Activated B cell treated with CpG ODN at 0.5 μM for 24 hours (primary cell): ENCODE results near the gene SEPTIN10. TPM values are rescaled to one million over a fixed set of nuclear protein-coding genes. Genes with fewer than 3 reads are reported as not detected.

Source experiments
- ATAC-seq: fragments of 200-7000 bp; cut with Tn5 transposase; one replicate; pipeline ENCODE4 v1.10.0; 2021; ENCODE audit warnings: low read depth, mild to moderate bottlenecking, moderate library complexity
- CTCF ChIA-PET: fragments of 350-600 bp; sonication (Branson Sonifier 250); formaldehyde crosslinking; loops from one replicate; lab custom pipeline; 2021; ENCODE audit warnings: antibody characterized with exemption; lab: Charles Lee
- POLR2A ChIA-PET: fragments of 350-600 bp; sonication (Branson Sonifier 250); formaldehyde crosslinking; loops from one replicate; lab custom pipeline; 2021; ENCODE audit warnings: antibody characterized with exemption; lab: Charles Lee
- DNase-seq: peaks from one replicate; pipeline ENCODE4 v3.0.0; 2022
- H3K27ac Mint-ChIP-seq: one replicate; pipeline ENCODE4 v1.8.0; 2020; ENCODE audit warnings: mixed read lengths
- H3K27me3 Mint-ChIP-seq: one replicate; pipeline ENCODE4 v1.8.0; 2021; ENCODE audit warnings: mixed read lengths
- H3K36me3 Mint-ChIP-seq: one replicate; pipeline ENCODE4 v1.8.0; 2021; ENCODE audit warnings: low read depth, mixed read lengths
- H3K4me1 Mint-ChIP-seq: one replicate; pipeline ENCODE4 v1.8.0; 2021; ENCODE audit warnings: mixed read lengths
- H3K4me3 Mint-ChIP-seq: one replicate; pipeline ENCODE4 v1.8.0; 2020; ENCODE audit warnings: mild to moderate bottlenecking, mixed read lengths
- H3K9me3 Mint-ChIP-seq: one replicate; pipeline ENCODE4 v1.8.0; 2020; ENCODE audit warnings: mixed read lengths
- intact Hi-C: fragments of 100-400 bp; cut with micrococcal nuclease; formaldehyde crosslinking; loops from one replicate; pipeline ENCODE4 v1.15.1; 2024
- total RNA-seq: library from RNA; stranded (reverse); gene quantifications from 2 replicates; pipeline ENCODE4 v1.2.3, GENCODE V29; 2022
- TF ChIP-seq, protein P1 (sequence below): fragments of 200-600 bp; IDR thresholded peaks from one replicate; pipeline ENCODE4 v1.8.0; 2022; ENCODE audit warnings: antibody characterized with exemption, mild to moderate bottlenecking

Gene SEPTIN10
- total RNA-seq, 1 donor from 2014 or later, result 0.35 TPM

DNA sequence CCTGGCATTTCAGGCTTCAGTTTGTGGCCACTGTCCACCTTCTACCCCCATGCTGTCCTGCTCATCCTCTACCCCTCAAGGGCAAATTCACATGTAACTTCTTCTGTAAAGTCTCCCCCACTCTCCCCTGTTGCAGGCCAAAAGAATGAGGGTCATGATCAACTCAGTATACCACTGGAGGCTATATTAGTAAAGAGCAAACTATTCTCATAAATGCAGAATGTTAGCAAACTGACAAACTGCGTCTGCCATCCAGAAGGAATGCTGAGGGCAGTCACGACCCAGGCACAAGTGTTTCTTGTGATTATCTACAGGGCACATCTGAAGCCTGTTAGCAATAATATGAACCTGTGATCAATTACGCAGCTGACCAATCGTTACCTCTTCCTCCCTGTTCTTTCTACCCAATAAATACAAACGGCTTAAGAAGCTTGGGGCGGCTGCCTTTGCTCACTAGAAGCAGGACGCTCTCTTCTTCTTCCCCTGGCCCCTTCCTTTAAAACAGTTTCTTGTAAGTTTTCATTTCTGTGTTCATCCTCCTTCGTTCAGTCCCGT, 58.3 kb downstream of the SEPTIN10 start:
- Mint-ChIP-seq H3K27ac (no peak overlapping the region), H3K4me3 (no peak overlapping the region), H3K9me3 (no peaks in the 10 kb centered on the region), H3K4me1 (no peaks in the 10 kb centered on the region), H3K36me3 (no peaks in the 10 kb centered on the region), H3K27me3 (peaks cover 5% of the 10 kb centered on the region)
- POLR2A ChIA-PET, result no interaction called here
- CTCF ChIA-PET, result no interaction called here
- ATAC-seq (no peak), DNase-seq (no peak)
- intact Hi-C loops, result no loop called here
- TF ChIP-seq, protein P1, sequence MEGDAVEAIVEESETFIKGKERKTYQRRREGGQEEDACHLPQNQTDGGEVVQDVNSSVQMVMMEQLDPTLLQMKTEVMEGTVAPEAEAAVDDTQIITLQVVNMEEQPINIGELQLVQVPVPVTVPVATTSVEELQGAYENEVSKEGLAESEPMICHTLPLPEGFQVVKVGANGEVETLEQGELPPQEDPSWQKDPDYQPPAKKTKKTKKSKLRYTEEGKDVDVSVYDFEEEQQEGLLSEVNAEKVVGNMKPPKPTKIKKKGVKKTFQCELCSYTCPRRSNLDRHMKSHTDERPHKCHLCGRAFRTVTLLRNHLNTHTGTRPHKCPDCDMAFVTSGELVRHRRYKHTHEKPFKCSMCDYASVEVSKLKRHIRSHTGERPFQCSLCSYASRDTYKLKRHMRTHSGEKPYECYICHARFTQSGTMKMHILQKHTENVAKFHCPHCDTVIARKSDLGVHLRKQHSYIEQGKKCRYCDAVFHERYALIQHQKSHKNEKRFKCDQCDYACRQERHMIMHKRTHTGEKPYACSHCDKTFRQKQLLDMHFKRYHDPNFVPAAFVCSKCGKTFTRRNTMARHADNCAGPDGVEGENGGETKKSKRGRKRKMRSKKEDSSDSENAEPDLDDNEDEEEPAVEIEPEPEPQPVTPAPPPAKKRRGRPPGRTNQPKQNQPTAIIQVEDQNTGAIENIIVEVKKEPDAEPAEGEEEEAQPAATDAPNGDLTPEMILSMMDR, result no peak

DNA sequence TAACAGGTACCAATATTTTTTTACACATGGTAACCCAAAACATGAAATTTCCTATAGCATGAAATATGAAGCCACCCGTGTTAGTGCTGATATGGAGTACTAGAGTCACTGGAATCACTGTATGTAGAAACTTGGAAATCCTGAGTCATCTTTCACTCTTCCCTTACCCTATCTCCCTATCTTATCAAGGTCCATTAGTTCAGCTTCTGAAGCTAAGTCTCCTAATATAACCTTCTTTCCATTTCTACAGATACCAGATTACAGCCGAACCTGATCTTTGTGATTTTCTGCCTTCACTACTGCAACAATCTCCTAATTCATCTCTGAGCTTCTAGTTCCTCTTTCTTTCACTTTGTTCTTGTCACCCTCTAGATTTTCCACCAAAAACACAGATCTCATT, 59.0 kb downstream of the SEPTIN10 start:
- ChIA-PET CTCF (no interaction called here), POLR2A (no interaction called here)
- Mint-ChIP-seq H3K4me3 (no peak overlapping the region), H3K9me3 (no peaks in the 10 kb centered on the region), H3K36me3 (no peaks in the 10 kb centered on the region), H3K27ac (no peak overlapping the region), H3K27me3 (peaks cover 5% of the 10 kb centered on the region), H3K4me1 (no peaks in the 10 kb centered on the region)
- ATAC-seq (no peak), DNase-seq (no peak)
- TF ChIP-seq, protein P1, result no peak
- intact Hi-C loops, result no loop called here

DNA sequence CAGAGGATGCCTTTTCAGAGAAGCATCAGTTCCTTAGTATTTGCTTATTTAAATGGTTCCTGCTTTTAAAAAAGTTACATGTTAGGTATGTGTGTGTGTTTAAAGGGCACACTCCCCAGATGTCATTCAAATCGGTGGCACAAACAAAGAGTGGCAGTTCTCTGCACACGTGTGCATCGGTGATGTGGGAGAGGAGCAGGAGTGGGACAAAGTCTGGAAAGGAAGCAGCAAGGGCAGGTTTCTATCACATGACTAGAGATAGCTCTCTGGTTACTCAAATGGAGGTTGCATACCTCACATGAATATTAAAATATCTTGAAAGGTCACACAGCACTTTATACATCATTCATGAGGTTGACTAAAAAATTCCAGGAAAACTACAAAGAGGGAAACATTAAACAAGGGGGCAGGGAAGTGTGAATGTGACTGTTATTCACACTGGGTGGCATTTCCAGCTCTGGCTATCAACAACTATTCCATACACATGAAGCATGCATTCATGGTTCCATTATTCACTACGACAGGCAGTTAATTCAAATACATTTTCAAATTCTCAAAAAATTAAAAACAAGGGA, 64.7 kb downstream of the SEPTIN10 start:
- no peaks in the 10 kb centered on the region for H3K9me3 Mint-ChIP-seq
- ATAC-seq, result no peak
- DNase-seq, result no peak
- ChIA-PET POLR2A (no interaction called here), CTCF (no interaction called here)
- peaks cover 2% of the 10 kb centered on the region for H3K27me3 Mint-ChIP-seq
- H3K36me3 Mint-ChIP-seq, result no peaks in the 10 kb centered on the region
- H3K4me1 Mint-ChIP-seq, result no peaks in the 10 kb centered on the region
- H3K4me3 Mint-ChIP-seq, result no peak overlapping the region
- TF ChIP-seq, protein P1, result no peak
- no peak overlapping the region for H3K27ac Mint-ChIP-seq
- intact Hi-C loops, result no loop called here

DNA sequence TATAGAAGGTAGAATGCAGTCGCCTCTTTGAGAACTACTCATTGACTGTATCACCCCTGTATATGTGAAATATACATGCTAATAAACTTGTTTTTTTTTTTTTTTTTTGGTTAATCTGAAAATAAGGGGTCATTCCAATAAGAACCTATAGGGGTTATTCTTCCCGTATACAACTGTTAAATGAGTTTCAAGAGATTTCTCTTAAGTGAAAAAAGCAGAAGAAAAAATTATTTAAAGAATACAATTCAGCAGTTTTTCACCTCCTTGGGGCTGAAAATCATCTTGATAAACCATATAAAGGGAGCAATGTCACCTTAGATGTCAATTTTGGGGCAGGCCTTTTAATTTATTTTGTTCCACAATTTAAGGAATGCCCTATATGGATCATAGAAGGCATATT, 66.5 kb downstream of the SEPTIN10 start:
- POLR2A ChIA-PET, result no interaction called here
- no peak for ATAC-seq
- no peaks in the 10 kb centered on the region for H3K4me1 Mint-ChIP-seq

More for the DNA sequence above, 66.5 kb downstream of the SEPTIN10 start:
- no peaks in the 10 kb centered on the region for H3K36me3 Mint-ChIP-seq
- no peak overlapping the region for H3K27ac Mint-ChIP-seq
- peaks cover 4% of the 10 kb centered on the region for H3K27me3 Mint-ChIP-seq
- CTCF ChIA-PET, result no interaction called here
- no peak overlapping the region for H3K4me3 Mint-ChIP-seq
- H3K9me3 Mint-ChIP-seq, result no peaks in the 10 kb centered on the region
- TF ChIP-seq, protein P1, result no peak
- no peak for DNase-seq
- intact Hi-C loops, result no loop called here
